Lower leg skin (tissue), 4 donors: Measurements from ENCODE around the gene EPS8L2. TPM values are rescaled to one million over a fixed set of nuclear protein-coding genes. Genes with fewer than 3 reads are reported as not detected.

Experiments used
- DNase-seq, 2 donors: peaks; one replicate each; pipeline ENCODE4 v3.0.0-alpha.2; 2019; ENCODE audit warnings: low spot score in 2 of 2
- H3K4me3 ChIP-seq: fragments of 200-600 bp; sonication (generic); 2 replicates; pipeline ENCODE4 v1.5.1; 2017; ENCODE audit warnings: mild to moderate bottlenecking, low read depth; ENCODE audit not compliant: poor library complexity, severe bottlenecking
- CTCF ChIP-seq, 3 donors: fragments of 450-650 bp; IDR thresholded peaks; one replicate each; pipeline ENCODE4 v1.5.1; 2016; ENCODE audit warnings: antibody characterized with exemption in 3 of 3, mild to moderate bottlenecking in 3 of 3, moderate library complexity in 2 of 3
- POLR2A ChIP-seq, 2 donors: fragments of 450-650 bp; IDR thresholded peaks; one replicate each; pipeline ENCODE4 v1.6.1; 2016 to 2017; ENCODE audit warnings: antibody characterized with exemption in 2 of 2, mild to moderate bottlenecking in 1 of 2, moderate library complexity in 1 of 2
- WGBS, 2 donors: methylation state at CpG; one replicate each; pipeline ENCODE4 v1.1.5; 2018; 5-methylcytosine and 5-hydroxymethylcytosine counted together
- intact Hi-C: fragments of 100-400 bp; cut with DNase I; formaldehyde crosslinking; loops from one replicate; pipeline ENCODE4 v1.15.0; 2023; ENCODE audit warnings: low total_unique reads
- total RNA-seq, 4 donors: library from RNA; depleted of rRNA; stranded (reverse); fragments of >200 nt; gene quantifications; one replicate each; pipeline ENCODE4 v1.1.0, GENCODE V29; 2016

The EPS8L2 gene
- total RNA-seq, 4 donors from 2014 or later: 143 to 242 (median 164) TPM

GRCh38 chr11:690738-691633 is 15.0 kb upstream of the EPS8L2 start:
- intact Hi-C loops: no loop called here
- TF ChIP-seq POLR2A (IDR thresholded peaks at IDR 0.05) (no peak), CTCF (IDR thresholded peaks at IDR 0.05) (no peak)
- WGBS, 2 donors: 86 to 88% methylated on average over 24 to 27 of the region's 27 CpGs
- no peak for DNase-seq
- H3K4me3 ChIP-seq: no peak overlapping the region

GRCh38 chr11:691710-692590 is 14.1 kb upstream of the EPS8L2 start:
- intact Hi-C loops: no loop called here
- H3K4me3 ChIP-seq: no peak overlapping the region
- WGBS, 2 donors: 91 to 92% methylated on average over 18 of the region's 18 CpGs
- peak in 1 of 2 donors; percentile 85 for DNase-seq
- TF ChIP-seq POLR2A (IDR thresholded peaks at IDR 0.05) (no peak), CTCF (IDR thresholded peaks at IDR 0.05) (no peak)

- no peak overlapping the region for H3K4me3 ChIP-seq
- intact Hi-C loops: no loop called here
- TF ChIP-seq POLR2A (IDR thresholded peaks at IDR 0.05) (no peak), CTCF (IDR thresholded peaks at IDR 0.05) (no peak)
- DNase-seq: no peak
- 38 to 55% methylated on average over 23 of the region's 23 CpGs for WGBS, 2 donors
These were observed 13.1 kb upstream of the EPS8L2 start for GRCh38 chr11:692824-693414.

- 8 to 18% methylated on average over 13 of the region's 13 CpGs for WGBS, 2 donors
- TF ChIP-seq POLR2A (IDR thresholded peaks at IDR 0.05): no peak
- TF ChIP-seq CTCF (IDR thresholded peaks at IDR 0.05): no peak
- H3K4me3 ChIP-seq: no peak overlapping the region
- DNase-seq: peak in 1 of 2 donors; percentile 88
- intact Hi-C loops: no loop called here
These were observed 12.6 kb upstream of the EPS8L2 start for GRCh38 chr11:693415-693831.

GRCh38 chr11:693887-694562 is 12.0 kb upstream of the EPS8L2 start:
- H3K4me3 ChIP-seq: no peak overlapping the region
- TF ChIP-seq POLR2A (IDR thresholded peaks at IDR 0.05) (no peak), CTCF (IDR thresholded peaks at IDR 0.05) (no peak)
- intact Hi-C loops: no loop called here
- peak in 1 of 2 donors; percentile 88 for DNase-seq
- 41 to 42% methylated on average over 15 of the region's 15 CpGs for WGBS, 2 donors
